ENCODE data around the gene SLC2A9. TPM values are rescaled to one million over a fixed set of nuclear protein-coding genes. Genes with fewer than 3 reads are reported as not detected.

SLC2A9 gene
- total RNA-seq, 6 experiments from 2014 or later = 16.1 to 25.0 (median 19.8) TPM

GRCh38 chr4:9989918-9990635 lies 31.2 kb downstream of the SLC2A9 start:
- Histone ChIP-seq H3K9me3 (no peaks in the 10 kb centered on the region), H3K27me3 (no peaks in the 10 kb centered on the region), H3K36me3 (peaks cover 0 to 8% (median 0%) of the 10 kb centered on the region in 4 donors), H3K4me3 (no peak overlapping the region), H3K27ac (no peak overlapping the region), H3K4me1 (no peaks in the 10 kb centered on the region)
- TF ChIP-seq, protein P1, sequence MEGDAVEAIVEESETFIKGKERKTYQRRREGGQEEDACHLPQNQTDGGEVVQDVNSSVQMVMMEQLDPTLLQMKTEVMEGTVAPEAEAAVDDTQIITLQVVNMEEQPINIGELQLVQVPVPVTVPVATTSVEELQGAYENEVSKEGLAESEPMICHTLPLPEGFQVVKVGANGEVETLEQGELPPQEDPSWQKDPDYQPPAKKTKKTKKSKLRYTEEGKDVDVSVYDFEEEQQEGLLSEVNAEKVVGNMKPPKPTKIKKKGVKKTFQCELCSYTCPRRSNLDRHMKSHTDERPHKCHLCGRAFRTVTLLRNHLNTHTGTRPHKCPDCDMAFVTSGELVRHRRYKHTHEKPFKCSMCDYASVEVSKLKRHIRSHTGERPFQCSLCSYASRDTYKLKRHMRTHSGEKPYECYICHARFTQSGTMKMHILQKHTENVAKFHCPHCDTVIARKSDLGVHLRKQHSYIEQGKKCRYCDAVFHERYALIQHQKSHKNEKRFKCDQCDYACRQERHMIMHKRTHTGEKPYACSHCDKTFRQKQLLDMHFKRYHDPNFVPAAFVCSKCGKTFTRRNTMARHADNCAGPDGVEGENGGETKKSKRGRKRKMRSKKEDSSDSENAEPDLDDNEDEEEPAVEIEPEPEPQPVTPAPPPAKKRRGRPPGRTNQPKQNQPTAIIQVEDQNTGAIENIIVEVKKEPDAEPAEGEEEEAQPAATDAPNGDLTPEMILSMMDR (IDR thresholded peaks at IDR 0.05) = no peak
- no peak for TF ChIP-seq POLR2A (IDR thresholded peaks at IDR 0.05)
- ATAC-seq (peak; percentile 31 to 48 (median 37)), DNase-seq (no peak)
- WGBS (ENCODE audit: insufficient coverage, low coverage, low lambda C conversion rate, missing lambda C conversion rate) = 77% methylated on average over 10 of the region's 10 CpGs
- intact Hi-C loops (cut with DNase I) = no loop called here

DNA sequence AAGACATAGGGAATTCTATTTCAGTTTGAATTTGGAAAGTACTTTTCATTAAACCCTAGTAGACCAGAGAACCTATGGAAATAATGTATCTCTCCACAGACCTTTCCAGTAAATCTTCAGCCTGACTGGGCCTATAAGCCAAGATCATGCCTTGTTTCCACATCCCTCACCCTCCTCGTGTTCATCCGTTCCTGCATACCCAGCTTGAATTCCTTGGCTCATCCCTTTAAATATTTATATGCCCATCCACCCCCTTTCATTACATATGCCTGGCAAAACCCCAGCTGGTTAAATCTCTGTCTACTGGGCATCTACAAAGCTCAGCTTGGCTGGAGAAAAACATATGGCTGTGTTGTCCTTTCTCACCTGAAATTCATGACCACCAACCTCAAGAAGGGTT lies 32.4 kb downstream of the SLC2A9 start:
- H3K27ac ChIP-seq = no peak overlapping the region
- no peaks in the 10 kb centered on the region for H3K9me3 ChIP-seq
- no peaks in the 10 kb centered on the region for H3K4me1 ChIP-seq
- H3K27me3 ChIP-seq = no peaks in the 10 kb centered on the region
- DNase-seq (no peak), ATAC-seq (no peak)
- peaks cover 0 to 10% (median 0%) of the 10 kb centered on the region in 4 donors for H3K36me3 ChIP-seq
- TF ChIP-seq POLR2A (IDR thresholded peaks at IDR 0.05) = no peak
- TF ChIP-seq, protein P1 (IDR thresholded peaks at IDR 0.05) = no peak
- 96% methylated on average over 2 of the region's 2 CpGs for WGBS (ENCODE audit: insufficient coverage, low coverage, low lambda C conversion rate, missing lambda C conversion rate)
- H3K4me3 ChIP-seq = no peak overlapping the region
- intact Hi-C loops (cut with DNase I) = no loop called here

DNA sequence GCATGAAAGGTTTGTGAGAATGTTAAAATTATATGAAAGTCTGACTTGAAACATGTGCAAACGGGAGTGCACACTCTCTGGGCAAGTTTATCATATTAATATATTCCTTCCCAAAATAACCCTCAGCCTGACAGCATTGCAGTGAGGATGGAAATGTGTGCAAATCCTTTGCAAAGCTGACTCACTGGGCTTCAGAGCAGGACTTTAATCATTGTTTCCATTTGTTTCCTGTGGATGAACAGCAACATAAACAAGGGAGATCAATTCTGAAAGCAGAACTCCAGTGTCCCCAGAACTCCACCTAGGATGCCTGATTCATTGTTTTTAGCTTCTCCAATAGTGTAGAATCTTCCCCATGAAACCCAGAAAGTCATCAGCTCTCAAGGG lies 32.9 kb downstream of the SLC2A9 start:
- Histone ChIP-seq H3K36me3 (peaks cover 0 to 10% (median 0%) of the 10 kb centered on the region in 4 donors), H3K27me3 (no peaks in the 10 kb centered on the region), H3K27ac (no peak overlapping the region), H3K4me3 (no peak overlapping the region), H3K4me1 (no peaks in the 10 kb centered on the region), H3K9me3 (no peaks in the 10 kb centered on the region)
- DNase-seq = no peak
- WGBS (ENCODE audit: insufficient coverage, low coverage, low lambda C conversion rate, missing lambda C conversion rate) = 69% methylated on average over 1 of the region's 1 CpG
- intact Hi-C loops (cut with DNase I) = no loop called here
- TF ChIP-seq, protein P1 (IDR thresholded peaks at IDR 0.05) = no peak
- TF ChIP-seq POLR2A (IDR thresholded peaks at IDR 0.05) = no peak
- ATAC-seq = peak in 2 of 4 donors; percentile 43 to 57

GRCh38 chr4:9987749-9988362 lies 33.4 kb downstream of the SLC2A9 start:
- DNase-seq (no peak), ATAC-seq (peak in 2 of 4 donors; percentile 17 to 57)
- Histone ChIP-seq H3K4me3 (no peak overlapping the region), H3K27ac (no peak overlapping the region), H3K36me3 (peaks cover 0 to 7% (median 0%) of the 10 kb centered on the region in 4 donors), H3K4me1 (no peaks in the 10 kb centered on the region), H3K9me3 (no peaks in the 10 kb centered on the region), H3K27me3 (no peaks in the 10 kb centered on the region)
- WGBS (ENCODE audit: insufficient coverage, low coverage, low lambda C conversion rate, missing lambda C conversion rate) = 77% methylated on average over 5 of the region's 5 CpGs
- intact Hi-C loops (cut with DNase I) = no loop called here
- no peak for TF ChIP-seq POLR2A (IDR thresholded peaks at IDR 0.05)
- TF ChIP-seq, protein P1 (IDR thresholded peaks at IDR 0.05) = no peak
